HepG2 (cell line): ENCODE results near the gene STK24. TPM values are rescaled to one million over a fixed set of nuclear protein-coding genes. Genes with fewer than 3 reads are reported as not detected.
A peak's percentile ranks its signal among the peaks of the same experiment; 100 is the strongest.

Experiments
- HIVEP1 ChIP-seq: sonication (generic); formaldehyde crosslinking; IDR thresholded peaks from 2 replicates; pipeline ENCODE4 v1.4.0; 2020; ENCODE audit warnings: mild to moderate bottlenecking, missing genetic modification reagents
- HNF1A ChIP-seq, 2 experiments: sonication (generic) in 1 of 2; formaldehyde crosslinking in 1 of 2; IDR thresholded peaks; 2 replicates each; pipeline versions ENCODE4 v1.4.0 to v1.6.1; 2016 to 2020; ENCODE audit warnings: borderline replicate concordance in 1 of 2, low read depth in 1 of 2, mild to moderate bottlenecking in 1 of 2, missing genetic modification reagents in 1 of 2
- HNRNPUL1 ChIP-seq: fragments of 200-400 bp; formaldehyde crosslinking; IDR thresholded peaks from 2 replicates; pipeline ENCODE4 v1.6.1; 2017; ENCODE audit warnings: low read depth, mild to moderate bottlenecking, low read length, moderate library complexity
- MAFG ChIP-seq: sonication (generic); formaldehyde crosslinking; IDR thresholded peaks from 2 replicates; pipeline ENCODE4 v1.5.1; 2020; ENCODE audit warnings: mild to moderate bottlenecking, missing genetic modification reagents
- REST ChIP-seq, 2 experiments: IDR thresholded peaks; 2 replicates each; pipeline ENCODE4 v1.6.1; 2011 to 2012; ENCODE audit warnings: low read length in 2 of 2, borderline replicate concordance in 1 of 2, low read depth in 1 of 2, mild to moderate bottlenecking in 1 of 2, moderate library complexity in 1 of 2
- TAF15 ChIP-seq: fragments of 200-400 bp; formaldehyde crosslinking; IDR thresholded peaks from one replicate; pipeline ENCODE4 v1.6.1; 2018; ENCODE audit warnings: mild to moderate bottlenecking, low read depth, low read length; ENCODE audit not compliant: poor library complexity, severe bottlenecking
- ZNF207 ChIP-seq: fragments of 450-650 bp; IDR thresholded peaks from 2 replicates; pipeline ENCODE4 v1.6.1; 2016; ENCODE audit warnings: antibody characterized with exemption, borderline replicate concordance
- ZNF33B ChIP-seq: sonication (generic); formaldehyde crosslinking; IDR thresholded peaks from 2 replicates; pipeline ENCODE4 v1.5.1; 2020; ENCODE audit warnings: mild to moderate bottlenecking, missing genetic modification reagents
- ZNF354B ChIP-seq: sonication (generic); formaldehyde crosslinking; IDR thresholded peaks from 2 replicates; pipeline ENCODE4 v1.8.0; 2022; ENCODE audit warnings: mild to moderate bottlenecking, missing genetic modification reagents
- ZUFSP ChIP-seq: sonication (generic); formaldehyde crosslinking; IDR thresholded peaks from 2 replicates; pipeline ENCODE4 v1.9.0; 2021; ENCODE audit warnings: missing genetic modification reagents, mild to moderate bottlenecking, borderline replicate concordance
- polyA plus RNA-seq, 8 experiments: library from polyadenylated mRNA; depleted of rRNA in 3 of 8; stranded (reverse) in 7 of 8; unstranded in 1 of 8; fragments of >200 nt; fragmentation: Illumina TruSeq in 4 of 8; extraction: Trizol in 4 of 8; gene quantifications; 2 replicates each; pipeline versions ENCODE4 v1.2.1 to v1.2.3, GENCODE V29; 2011 to 2016; ENCODE audit warnings: low read depth in 4 of 8, missing spikeins in 1 of 8, mixed read lengths in 1 of 8; ENCODE audit not compliant: insufficient read depth in 1 of 8
- total RNA-seq, 5 experiments: library from RNA; depleted of rRNA; stranded (reverse); fragments of >200 nt; fragmentation: Illumina TruSeq; extraction: Trizol; gene quantifications; 2 replicates each; pipeline ENCODE4 v1.2.3, GENCODE V29; 2016; ENCODE audit warnings: low read depth in 1 of 5
- TF ChIP-seq, protein P1 (sequence below): fragments of 450-650 bp; IDR thresholded peaks from 2 replicates; pipeline ENCODE4 v1.6.1; 2017; ENCODE audit warnings: mild to moderate bottlenecking
- TF ChIP-seq, protein P2 (sequence below): sonication (generic); formaldehyde crosslinking; IDR thresholded peaks from 2 replicates; pipeline ENCODE4 v1.8.0; 2022; ENCODE audit warnings: mild to moderate bottlenecking, missing genetic modification reagents; ENCODE audit not compliant: insufficient replicate concordance

Gene STK24
- total and polyA plus RNA-seq, 2 of the 13 experiments (the other 11 are each of a cell fraction or from before 2014, with no cell fraction given) = 51.3 to 73.0 TPM

GRCh38 chr13:98506728-98507230 is 70.1 kb downstream of the STK24 start (continued):
- TF ChIP-seq REST (IDR thresholded peaks at IDR 0.05; ENCODE audit: borderline replicate concordance in 1 of 2, low read depth in 1 of 2, low read length in 2 of 2) (peak in 1 of 2 experiments; percentile 56; a peak in 1 of 4 replicates), ZNF207 (no peak), MAFG (no peak), ZUFSP (CRISPR knock-in tag) (no peak), ZNF33B (CRISPR knock-in tag) (peak; percentile 92; the same call in 1 of the 2 replicates), TAF15 (no peak), HNRNPUL1 (no peak), HNF1A (IDR thresholded peaks at IDR 0.05; ENCODE audit: low read depth) (0 out of 2 replicates have a peak, but pooled peaks have one; percentile 36), HNF1A (CRISPR knock-in tag; IDR thresholded peaks at IDR 0.05; ENCODE audit: borderline replicate concordance) (peak; percentile 75), HIVEP1 (CRISPR knock-in tag) (peak; percentile 97), ZNF354B (CRISPR knock-in tag) (no peak)
- TF ChIP-seq, protein P1, sequence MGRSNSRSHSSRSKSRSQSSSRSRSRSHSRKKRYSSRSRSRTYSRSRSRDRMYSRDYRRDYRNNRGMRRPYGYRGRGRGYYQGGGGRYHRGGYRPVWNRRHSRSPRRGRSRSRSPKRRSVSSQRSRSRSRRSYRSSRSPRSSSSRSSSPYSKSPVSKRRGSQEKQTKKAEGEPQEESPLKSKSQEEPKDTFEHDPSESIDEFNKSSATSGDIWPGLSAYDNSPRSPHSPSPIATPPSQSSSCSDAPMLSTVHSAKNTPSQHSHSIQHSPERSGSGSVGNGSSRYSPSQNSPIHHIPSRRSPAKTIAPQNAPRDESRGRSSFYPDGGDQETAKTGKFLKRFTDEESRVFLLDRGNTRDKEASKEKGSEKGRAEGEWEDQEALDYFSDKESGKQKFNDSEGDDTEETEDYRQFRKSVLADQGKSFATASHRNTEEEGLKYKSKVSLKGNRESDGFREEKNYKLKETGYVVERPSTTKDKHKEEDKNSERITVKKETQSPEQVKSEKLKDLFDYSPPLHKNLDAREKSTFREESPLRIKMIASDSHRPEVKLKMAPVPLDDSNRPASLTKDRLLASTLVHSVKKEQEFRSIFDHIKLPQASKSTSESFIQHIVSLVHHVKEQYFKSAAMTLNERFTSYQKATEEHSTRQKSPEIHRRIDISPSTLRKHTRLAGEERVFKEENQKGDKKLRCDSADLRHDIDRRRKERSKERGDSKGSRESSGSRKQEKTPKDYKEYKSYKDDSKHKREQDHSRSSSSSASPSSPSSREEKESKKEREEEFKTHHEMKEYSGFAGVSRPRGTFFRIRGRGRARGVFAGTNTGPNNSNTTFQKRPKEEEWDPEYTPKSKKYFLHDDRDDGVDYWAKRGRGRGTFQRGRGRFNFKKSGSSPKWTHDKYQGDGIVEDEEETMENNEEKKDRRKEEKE = no peak
- TF ChIP-seq, protein P2, sequence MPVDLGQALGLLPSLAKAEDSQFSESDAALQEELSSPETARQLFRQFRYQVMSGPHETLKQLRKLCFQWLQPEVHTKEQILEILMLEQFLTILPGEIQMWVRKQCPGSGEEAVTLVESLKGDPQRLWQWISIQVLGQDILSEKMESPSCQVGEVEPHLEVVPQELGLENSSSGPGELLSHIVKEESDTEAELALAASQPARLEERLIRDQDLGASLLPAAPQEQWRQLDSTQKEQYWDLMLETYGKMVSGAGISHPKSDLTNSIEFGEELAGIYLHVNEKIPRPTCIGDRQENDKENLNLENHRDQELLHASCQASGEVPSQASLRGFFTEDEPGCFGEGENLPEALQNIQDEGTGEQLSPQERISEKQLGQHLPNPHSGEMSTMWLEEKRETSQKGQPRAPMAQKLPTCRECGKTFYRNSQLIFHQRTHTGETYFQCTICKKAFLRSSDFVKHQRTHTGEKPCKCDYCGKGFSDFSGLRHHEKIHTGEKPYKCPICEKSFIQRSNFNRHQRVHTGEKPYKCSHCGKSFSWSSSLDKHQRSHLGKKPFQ (CRISPR knock-in tag) = peak; percentile 95
- TF ChIP-seq, all 625 proteins: peak for 420
